Neural cell (in vitro differentiated cells): Measurements from ENCODE around the gene HSD11B2. TPM values are rescaled to one million over a fixed set of nuclear protein-coding genes. Genes with fewer than 3 reads are reported as not detected.

Experiments
- H2AFZ ChIP-seq: fragments of 200-600, 300-800 bp; sonication (generic), shearing (Covaris generic); 2 replicates; pipeline ENCODE4 v1.6.0; 2014; ENCODE audit warnings: low read depth, mild to moderate bottlenecking, antibody characterized with exemption, low read length, moderate library complexity
- H3F3A ChIP-seq: fragments of 200-600 bp; shearing (Covaris generic); 2 replicates; pipeline ENCODE4 v1.6.1; 2016; ENCODE audit warnings: mild to moderate bottlenecking, moderate library complexity, mixed read lengths, antibody characterized with exemption, low read length; ENCODE audit not compliant: insufficient read depth, poor library complexity, severe bottlenecking
- H3K27ac ChIP-seq: fragments of 200-600, 300-800 bp; sonication (generic), shearing (Covaris generic); 2 replicates; pipeline ENCODE4 v1.5.1; 2014; ENCODE audit warnings: mild to moderate bottlenecking, low read length, moderate library complexity
- H3K27me3 ChIP-seq: fragments of 300-800, 200-600 bp; sonication (generic), shearing (Covaris generic); 2 replicates; pipeline ENCODE4 v1.6.0; 2014; ENCODE audit warnings: mild to moderate bottlenecking, low read depth, low read length, moderate library complexity; ENCODE audit not compliant: insufficient read depth
- H3K36me3 ChIP-seq: fragments of 300-800, 200-600 bp; sonication (generic), shearing (Covaris generic); 2 replicates; pipeline ENCODE4 v1.5.1; 2014; ENCODE audit warnings: mild to moderate bottlenecking, antibody characterized with exemption, low read length, moderate library complexity; ENCODE audit not compliant: insufficient read depth
- H3K4me2 ChIP-seq: fragments of 300-800, 200-600 bp; sonication (generic), shearing (Covaris generic); 2 replicates; pipeline ENCODE4 v1.6.0; 2014; ENCODE audit warnings: mild to moderate bottlenecking, low read length
- H3K4me3 ChIP-seq: fragments of 300-800, 200-600 bp; sonication (generic), shearing (Covaris generic); 2 replicates; pipeline ENCODE4 v1.5.1; 2014; ENCODE audit warnings: mild to moderate bottlenecking, low read length, moderate library complexity
- H3K79me2 ChIP-seq: fragments of 200-600 bp; shearing (Covaris generic); replicated peaks from 2 replicates; pipeline ENCODE4 v1.6.0; 2014; ENCODE audit warnings: mild to moderate bottlenecking, low read length, moderate library complexity; ENCODE audit not compliant: insufficient read depth
- H3K9ac ChIP-seq: fragments of 300-800, 200-600 bp; sonication (generic), shearing (Covaris generic); 2 replicates; pipeline ENCODE4 v1.6.1; 2016; ENCODE audit warnings: mild to moderate bottlenecking, low read length, mixed read lengths
- H3K9me2 ChIP-seq: fragments of 200-600 bp; shearing (Covaris generic); 2 replicates; pipeline ENCODE4 v1.6.1; 2016; ENCODE audit warnings: mild to moderate bottlenecking, low read length, mixed read lengths; ENCODE audit not compliant: insufficient read depth
- H3K9me3 ChIP-seq: fragments of 200-600, 300-800 bp; sonication (generic), shearing (Covaris generic); 2 replicates; pipeline ENCODE4 v1.6.1; 2016; ENCODE audit warnings: mild to moderate bottlenecking, mixed run types, low read length, moderate library complexity, mixed read lengths
- H4K20me1 ChIP-seq: fragments of 200-600 bp; shearing (Covaris generic); 2 replicates; pipeline ENCODE4 v1.6.1; 2016; ENCODE audit warnings: mild to moderate bottlenecking, mixed run types; ENCODE audit not compliant: insufficient read depth
- EP300 ChIP-seq: fragments of 450-650 bp; conservative IDR thresholded peaks from 2 replicates; pipeline ENCODE4 v1.6.1; 2014; ENCODE audit warnings: antibody characterized with exemption, mild to moderate bottlenecking, moderate library complexity; ENCODE audit not compliant: poor library complexity, severe bottlenecking
- EZH2 ChIP-seq: fragments of 200-600, 300-800 bp; shearing (Covaris generic), sonication (generic); IDR thresholded peaks from 2 replicates; pipeline ENCODE4 v1.6.1; 2014; ENCODE audit warnings: antibody characterized with exemption, low read length, borderline replicate concordance, mild to moderate bottlenecking; ENCODE audit not compliant: insufficient read depth, poor library complexity, severe bottlenecking
- MXI1 ChIP-seq: fragments of 450-650 bp; conservative IDR thresholded peaks from 2 replicates; pipeline ENCODE4 v1.6.1; 2014; ENCODE audit warnings: antibody characterized with exemption, mild to moderate bottlenecking; ENCODE audit not compliant: poor library complexity, severe bottlenecking
- POLR2AphosphoS5 ChIP-seq: IDR thresholded peaks from 2 replicates; pipeline ENCODE4 v1.6.1; 2012
- RAD21 ChIP-seq: fragments of 450-650 bp; conservative IDR thresholded peaks from 2 replicates; pipeline ENCODE4 v1.6.1; 2014; ENCODE audit warnings: antibody characterized with exemption, mild to moderate bottlenecking, moderate library complexity
- SMC3 ChIP-seq: fragments of 450-650 bp; conservative IDR thresholded peaks from 2 replicates; pipeline ENCODE4 v1.6.1; 2014; ENCODE audit warnings: antibody characterized with exemption, mild to moderate bottlenecking, moderate library complexity; ENCODE audit not compliant: poor library complexity
- TAF1 ChIP-seq: IDR thresholded peaks from 2 replicates; pipeline ENCODE4 v1.6.1; 2012; ENCODE audit warnings: low read depth
- polyA plus RNA-seq: library from polyadenylated mRNA; depleted of rRNA; stranded (reverse); fragments of >200 nt; gene quantifications from 2 replicates; pipeline ENCODE4 v1.2.3, GENCODE V29; 2014
- TF ChIP-seq, protein P1 (sequence below): fragments of 450-650 bp; IDR thresholded peaks from 2 replicates; pipeline ENCODE4 v1.5.1; 2014; ENCODE audit warnings: antibody characterized with exemption, mild to moderate bottlenecking, moderate library complexity; ENCODE audit not compliant: poor library complexity, severe bottlenecking
- TF ChIP-seq, protein P2 (sequence below): IDR thresholded peaks from 2 replicates; pipeline ENCODE4 v1.6.1; 2012; ENCODE audit warnings: borderline replicate concordance

HSD11B2 gene
- polyA plus RNA-seq, 1 donor from 2014 or later = 0.24 TPM

DNA sequence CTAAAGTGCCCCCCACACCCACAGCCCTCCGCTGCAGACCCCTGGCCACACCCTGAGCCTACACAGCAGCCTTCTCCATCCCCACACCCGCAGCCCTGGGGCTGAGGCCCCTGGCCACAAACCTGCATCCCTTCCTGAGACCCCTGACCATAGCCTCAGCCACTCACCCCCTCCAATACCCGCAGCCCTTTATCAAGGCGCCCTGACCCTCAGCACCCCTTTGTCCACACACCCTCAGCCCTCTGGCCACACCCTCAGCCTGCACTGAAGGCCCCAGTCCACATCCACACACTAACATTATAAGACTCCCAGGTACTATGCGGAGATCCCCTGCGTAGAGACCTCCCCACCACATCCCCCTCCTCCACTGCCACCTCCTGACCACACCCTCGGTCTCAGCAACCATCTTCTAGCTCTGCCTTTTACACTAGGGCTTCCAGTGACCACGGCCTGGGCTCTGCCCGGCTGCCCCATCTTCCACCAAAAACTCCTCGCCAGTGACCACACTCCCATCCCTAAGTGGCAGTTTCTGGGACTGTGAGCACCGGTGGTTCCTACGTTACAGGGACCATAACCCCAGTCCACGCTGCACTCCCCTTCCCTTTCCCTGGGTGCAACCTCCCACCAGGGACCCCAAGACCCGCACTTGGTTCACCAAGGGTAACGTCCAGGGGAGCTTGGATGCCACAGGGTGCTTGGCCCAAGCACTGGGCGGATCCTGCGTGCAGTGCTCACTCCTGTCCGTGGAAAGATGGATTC, 38.4 kb upstream of the HSD11B2 start:
- TF ChIP-seq MXI1 (no peak), EP300 (no peak), SMC3 (no peak), RAD21 (no peak)
- no peak overlapping the region for H3K27ac ChIP-seq
- no peaks in the 10 kb centered on the region for H3K9me2 ChIP-seq
- H3K36me3 ChIP-seq = no peaks in the 10 kb centered on the region
- no peak overlapping the region for H3K4me2 ChIP-seq
- no peak overlapping the region for H3K9ac ChIP-seq
- no peaks in the 10 kb centered on the region for H3K27me3 ChIP-seq
- no peaks in the 10 kb centered on the region for H3K79me2 ChIP-seq
- H3K4me3 ChIP-seq = peak overlapping the region; percentile 50
- H4K20me1 ChIP-seq = no peaks in the 10 kb centered on the region
- H3F3A ChIP-seq = no peaks in the 10 kb centered on the region
- H2AFZ ChIP-seq = no peak overlapping the region
- H3K9me3 ChIP-seq = no peaks in the 10 kb centered on the region

DNA sequence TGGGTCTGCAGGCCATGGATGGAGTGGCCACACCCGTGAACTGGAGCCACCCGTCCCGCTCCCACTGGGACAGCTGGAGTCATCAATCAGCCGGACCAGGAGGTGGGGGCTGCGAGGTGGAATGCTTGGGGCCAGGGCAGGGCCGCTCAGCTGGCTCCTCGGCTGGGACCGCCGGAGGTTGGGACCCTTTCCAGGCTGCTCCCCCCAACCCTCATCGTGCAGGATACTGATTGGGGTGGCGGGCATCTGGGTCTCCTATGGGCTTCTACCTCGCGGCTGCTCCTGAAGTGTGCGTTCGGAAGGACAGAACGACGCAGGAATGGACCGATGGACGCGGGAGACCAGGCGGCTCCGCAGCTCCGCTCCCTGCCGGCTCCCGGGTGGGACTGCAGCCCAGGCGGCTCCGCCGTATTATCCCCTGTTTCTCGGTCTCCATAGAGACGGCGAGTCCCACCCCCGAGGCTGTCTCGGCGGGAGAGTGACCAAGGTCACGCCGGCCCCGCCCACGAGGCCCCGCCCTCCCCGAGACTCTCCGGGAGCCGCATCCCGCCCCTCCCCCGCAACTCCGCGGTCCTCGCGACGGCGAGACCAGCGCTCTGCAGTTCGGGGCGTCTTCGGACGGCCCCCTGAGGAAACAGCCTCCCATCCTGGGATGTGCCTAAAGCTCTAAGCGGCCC, 37.7 kb upstream of the HSD11B2 start, which contains the start of gene TPPP3:
TPPP3 (minus strand) TSS at position 388 of the 677 bp plus-strand sequence. CDS start 2,387 bp downstream, outside the sequence.
- Histone ChIP-seq H3K9me3 (no peaks in the 10 kb centered on the region), H3K36me3 (no peaks in the 10 kb centered on the region), H3K27ac (no peak within 1 kb of the TSS), H3K4me2 (no peak within 1 kb of the TSS), H3K9me2 (no peaks in the 10 kb centered on the region), H3K27me3 (no peaks in the 10 kb centered on the region), H3K4me3 (peak within 1 kb of the TSS; percentile 50), H4K20me1 (no peaks in the 10 kb centered on the region), H3F3A (no peaks in the 10 kb centered on the region), H3K79me2 (no peaks in the 10 kb centered on the region), H2AFZ (no peak within 1 kb of the TSS), H3K9ac (no peak within 1 kb of the TSS)
- TF ChIP-seq, protein P1, sequence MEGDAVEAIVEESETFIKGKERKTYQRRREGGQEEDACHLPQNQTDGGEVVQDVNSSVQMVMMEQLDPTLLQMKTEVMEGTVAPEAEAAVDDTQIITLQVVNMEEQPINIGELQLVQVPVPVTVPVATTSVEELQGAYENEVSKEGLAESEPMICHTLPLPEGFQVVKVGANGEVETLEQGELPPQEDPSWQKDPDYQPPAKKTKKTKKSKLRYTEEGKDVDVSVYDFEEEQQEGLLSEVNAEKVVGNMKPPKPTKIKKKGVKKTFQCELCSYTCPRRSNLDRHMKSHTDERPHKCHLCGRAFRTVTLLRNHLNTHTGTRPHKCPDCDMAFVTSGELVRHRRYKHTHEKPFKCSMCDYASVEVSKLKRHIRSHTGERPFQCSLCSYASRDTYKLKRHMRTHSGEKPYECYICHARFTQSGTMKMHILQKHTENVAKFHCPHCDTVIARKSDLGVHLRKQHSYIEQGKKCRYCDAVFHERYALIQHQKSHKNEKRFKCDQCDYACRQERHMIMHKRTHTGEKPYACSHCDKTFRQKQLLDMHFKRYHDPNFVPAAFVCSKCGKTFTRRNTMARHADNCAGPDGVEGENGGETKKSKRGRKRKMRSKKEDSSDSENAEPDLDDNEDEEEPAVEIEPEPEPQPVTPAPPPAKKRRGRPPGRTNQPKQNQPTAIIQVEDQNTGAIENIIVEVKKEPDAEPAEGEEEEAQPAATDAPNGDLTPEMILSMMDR = peak; percentile 61
- no peak for TF ChIP-seq TAF1
- TF ChIP-seq EZH2 = no peak
- peak; percentile 16 for TF ChIP-seq RAD21
- TF ChIP-seq MXI1 = no peak
- no peak for TF ChIP-seq POLR2AphosphoS5
- TF ChIP-seq EP300 = no peak
- TF ChIP-seq, protein P2, sequence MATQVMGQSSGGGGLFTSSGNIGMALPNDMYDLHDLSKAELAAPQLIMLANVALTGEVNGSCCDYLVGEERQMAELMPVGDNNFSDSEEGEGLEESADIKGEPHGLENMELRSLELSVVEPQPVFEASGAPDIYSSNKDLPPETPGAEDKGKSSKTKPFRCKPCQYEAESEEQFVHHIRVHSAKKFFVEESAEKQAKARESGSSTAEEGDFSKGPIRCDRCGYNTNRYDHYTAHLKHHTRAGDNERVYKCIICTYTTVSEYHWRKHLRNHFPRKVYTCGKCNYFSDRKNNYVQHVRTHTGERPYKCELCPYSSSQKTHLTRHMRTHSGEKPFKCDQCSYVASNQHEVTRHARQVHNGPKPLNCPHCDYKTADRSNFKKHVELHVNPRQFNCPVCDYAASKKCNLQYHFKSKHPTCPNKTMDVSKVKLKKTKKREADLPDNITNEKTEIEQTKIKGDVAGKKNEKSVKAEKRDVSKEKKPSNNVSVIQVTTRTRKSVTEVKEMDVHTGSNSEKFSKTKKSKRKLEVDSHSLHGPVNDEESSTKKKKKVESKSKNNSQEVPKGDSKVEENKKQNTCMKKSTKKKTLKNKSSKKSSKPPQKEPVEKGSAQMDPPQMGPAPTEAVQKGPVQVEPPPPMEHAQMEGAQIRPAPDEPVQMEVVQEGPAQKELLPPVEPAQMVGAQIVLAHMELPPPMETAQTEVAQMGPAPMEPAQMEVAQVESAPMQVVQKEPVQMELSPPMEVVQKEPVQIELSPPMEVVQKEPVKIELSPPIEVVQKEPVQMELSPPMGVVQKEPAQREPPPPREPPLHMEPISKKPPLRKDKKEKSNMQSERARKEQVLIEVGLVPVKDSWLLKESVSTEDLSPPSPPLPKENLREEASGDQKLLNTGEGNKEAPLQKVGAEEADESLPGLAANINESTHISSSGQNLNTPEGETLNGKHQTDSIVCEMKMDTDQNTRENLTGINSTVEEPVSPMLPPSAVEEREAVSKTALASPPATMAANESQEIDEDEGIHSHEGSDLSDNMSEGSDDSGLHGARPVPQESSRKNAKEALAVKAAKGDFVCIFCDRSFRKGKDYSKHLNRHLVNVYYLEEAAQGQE = no peak
- peak; percentile 27 for TF ChIP-seq SMC3
